Panc1 (cell line): ENCODE results near the gene HKDC1. TPM values are rescaled to one million over a fixed set of nuclear protein-coding genes. Genes with fewer than 3 reads are reported as not detected.
A peak's percentile ranks its signal among the peaks of the same experiment; 100 is the strongest.

Experiments
- ATAC-seq: fragments of 200-7000 bp; cut with Tn5 transposase; 2 replicates; pipeline ENCODE4 v1.9.1; 2020; ENCODE audit warnings: mild to moderate bottlenecking, moderate library complexity
- BruUV-seq: library from RNA; stranded (reverse); fragments of 400-500 nt; replicated peaks from 2 replicates; lab custom pipeline; 2021; lab: Mats Ljungman, UMichigan
- CTCF ChIA-PET: fragments of 300-600 bp; sonication (Branson Sonifier 250); formaldehyde crosslinking; loops from one replicate; lab custom pipeline; 2022; ENCODE audit warnings: antibody characterized with exemption; lab: Charles Lee
- POLR2A ChIA-PET: fragments of 300-600 bp; sonication (Branson Sonifier 250); formaldehyde crosslinking; loops from one replicate; lab custom pipeline; 2022; ENCODE audit warnings: antibody characterized with exemption; lab: Charles Lee
- DNase-seq: peaks from one replicate; pipeline ENCODE4 v3.0.0-alpha.2; 2010; ENCODE audit warnings: low read depth, low spot score
- H3K27ac ChIP-seq: 2 replicates; pipeline ENCODE4 v1.5.1; 2011; ENCODE audit warnings: mild to moderate bottlenecking, low read length, inconsistent platforms
- H3K27me3 ChIP-seq: fragments of 200-500 bp; sonication (Bioruptor generic); 2 replicates; pipeline ENCODE4 v1.6.0; 2014; ENCODE audit warnings: low read length, inconsistent platforms; ENCODE audit not compliant: control insufficient read depth, insufficient read depth
- H3K36me3 ChIP-seq: fragments of 200-500 bp; sonication (Bioruptor generic); 2 replicates; pipeline ENCODE4 v1.5.1; 2014; ENCODE audit warnings: inconsistent platforms, mild to moderate bottlenecking, low read length, moderate library complexity; ENCODE audit not compliant: control insufficient read depth, insufficient read depth
- H3K4me1 ChIP-seq: 2 replicates; pipeline ENCODE4 v1.5.1; 2011; ENCODE audit warnings: inconsistent platforms, mild to moderate bottlenecking, low read length, moderate library complexity; ENCODE audit not compliant: control insufficient read depth, insufficient read depth
- H3K4me3 ChIP-seq, 2 experiments: 2 replicates each; pipeline ENCODE4 v1.5.1; 2011 to 2012; ENCODE audit warnings: low read depth in 2 of 2, low read length in 2 of 2, mild to moderate bottlenecking in 2 of 2, inconsistent platforms in 1 of 2, moderate library complexity in 1 of 2
- H3K9me3 ChIP-seq: fragments of 200-500 bp; sonication (Bioruptor generic); 2 replicates; pipeline ENCODE4 v1.5.1; 2014; ENCODE audit warnings: low read depth, mild to moderate bottlenecking, inconsistent platforms, low read length, moderate library complexity; ENCODE audit not compliant: control insufficient read depth, insufficient read depth
- POLR2AphosphoS5 ChIP-seq: IDR thresholded peaks from 2 replicates; pipeline ENCODE4 v1.6.1; 2012; ENCODE audit warnings: mild to moderate bottlenecking, low read depth, low read length, moderate library complexity
- SIN3A ChIP-seq: IDR thresholded peaks from 2 replicates; pipeline ENCODE4 v1.6.1; 2012; ENCODE audit warnings: low read depth, mild to moderate bottlenecking, low read length, moderate library complexity, borderline replicate concordance; ENCODE audit not compliant: insufficient read depth
- TCF7L2 ChIP-seq: IDR thresholded peaks from 2 replicates; pipeline ENCODE4 v1.6.1; 2011; ENCODE audit warnings: mild to moderate bottlenecking, low read depth, low read length, inconsistent platforms
- in situ Hi-C: cut with HindIII; loops from 2 replicates; pipeline ENCODE4 v1.10.0; 2016; ENCODE audit warnings: low sequenced_read_pairs, low pct_unique_long_range_greater_than_20kb
- intact Hi-C: fragments of 100-400 bp; cut with micrococcal nuclease; formaldehyde crosslinking; loops from one replicate; pipeline ENCODE4 v1.10.0; 2022; ENCODE audit not compliant: unreplicated experiment
- total RNA-seq: library from RNA; stranded (reverse); gene quantifications from one replicate; pipeline ENCODE4 v1.2.1, GENCODE V29; 2021; ENCODE audit not compliant: unreplicated experiment
- TF ChIP-seq, protein P1 (sequence below), 2 experiments: IDR thresholded peaks; 2 replicates each; pipeline ENCODE4 v1.6.1; 2011 to 2012; ENCODE audit warnings: low read depth in 2 of 2, control low read depth in 1 of 2, low read length in 1 of 2, mild to moderate bottlenecking in 1 of 2, moderate library complexity in 1 of 2; ENCODE audit not compliant: insufficient read depth in 1 of 2
- TF ChIP-seq, protein P2 (sequence below): fragments of 450-650 bp; IDR thresholded peaks from 2 replicates; pipeline ENCODE4 v1.5.1; 2017; ENCODE audit warnings: mild to moderate bottlenecking

Gene HKDC1
- total RNA-seq, 1 experiment from 2014 or later = 1.1 TPM

DNA sequence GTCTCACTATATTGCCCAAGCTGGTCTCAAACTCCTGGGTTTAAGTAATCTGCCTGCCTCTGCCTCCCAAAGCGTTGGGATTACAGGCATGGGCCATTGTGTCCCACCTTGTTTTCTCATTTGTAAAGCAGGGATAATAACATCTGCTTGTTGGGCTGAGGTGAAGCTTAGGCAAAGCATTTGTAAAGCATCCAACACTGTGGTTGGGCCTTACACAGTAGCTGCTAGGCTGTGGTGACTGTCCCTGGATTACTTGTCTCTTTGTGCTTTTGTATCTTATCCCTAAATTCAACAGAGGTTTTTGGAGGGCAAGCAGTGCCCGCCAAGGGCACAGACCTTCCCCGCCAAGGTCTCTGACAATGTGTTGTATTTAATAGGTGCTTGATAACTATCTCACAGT is 14.3 kb downstream of the HKDC1 start:
- ATAC-seq (no peak), DNase-seq (no peak)
- BruUV-seq = no TSS peak
- TF ChIP-seq TCF7L2 = no peak
- TF ChIP-seq SIN3A = no peak
- no peak for TF ChIP-seq POLR2AphosphoS5
- TF ChIP-seq, protein P1, sequence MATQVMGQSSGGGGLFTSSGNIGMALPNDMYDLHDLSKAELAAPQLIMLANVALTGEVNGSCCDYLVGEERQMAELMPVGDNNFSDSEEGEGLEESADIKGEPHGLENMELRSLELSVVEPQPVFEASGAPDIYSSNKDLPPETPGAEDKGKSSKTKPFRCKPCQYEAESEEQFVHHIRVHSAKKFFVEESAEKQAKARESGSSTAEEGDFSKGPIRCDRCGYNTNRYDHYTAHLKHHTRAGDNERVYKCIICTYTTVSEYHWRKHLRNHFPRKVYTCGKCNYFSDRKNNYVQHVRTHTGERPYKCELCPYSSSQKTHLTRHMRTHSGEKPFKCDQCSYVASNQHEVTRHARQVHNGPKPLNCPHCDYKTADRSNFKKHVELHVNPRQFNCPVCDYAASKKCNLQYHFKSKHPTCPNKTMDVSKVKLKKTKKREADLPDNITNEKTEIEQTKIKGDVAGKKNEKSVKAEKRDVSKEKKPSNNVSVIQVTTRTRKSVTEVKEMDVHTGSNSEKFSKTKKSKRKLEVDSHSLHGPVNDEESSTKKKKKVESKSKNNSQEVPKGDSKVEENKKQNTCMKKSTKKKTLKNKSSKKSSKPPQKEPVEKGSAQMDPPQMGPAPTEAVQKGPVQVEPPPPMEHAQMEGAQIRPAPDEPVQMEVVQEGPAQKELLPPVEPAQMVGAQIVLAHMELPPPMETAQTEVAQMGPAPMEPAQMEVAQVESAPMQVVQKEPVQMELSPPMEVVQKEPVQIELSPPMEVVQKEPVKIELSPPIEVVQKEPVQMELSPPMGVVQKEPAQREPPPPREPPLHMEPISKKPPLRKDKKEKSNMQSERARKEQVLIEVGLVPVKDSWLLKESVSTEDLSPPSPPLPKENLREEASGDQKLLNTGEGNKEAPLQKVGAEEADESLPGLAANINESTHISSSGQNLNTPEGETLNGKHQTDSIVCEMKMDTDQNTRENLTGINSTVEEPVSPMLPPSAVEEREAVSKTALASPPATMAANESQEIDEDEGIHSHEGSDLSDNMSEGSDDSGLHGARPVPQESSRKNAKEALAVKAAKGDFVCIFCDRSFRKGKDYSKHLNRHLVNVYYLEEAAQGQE (IDR thresholded peaks at IDR 0.05; ENCODE audit: insufficient read depth in 1 of 2, low read depth in 2 of 2, low read length in 1 of 2) = no peak
- TF ChIP-seq, protein P2, sequence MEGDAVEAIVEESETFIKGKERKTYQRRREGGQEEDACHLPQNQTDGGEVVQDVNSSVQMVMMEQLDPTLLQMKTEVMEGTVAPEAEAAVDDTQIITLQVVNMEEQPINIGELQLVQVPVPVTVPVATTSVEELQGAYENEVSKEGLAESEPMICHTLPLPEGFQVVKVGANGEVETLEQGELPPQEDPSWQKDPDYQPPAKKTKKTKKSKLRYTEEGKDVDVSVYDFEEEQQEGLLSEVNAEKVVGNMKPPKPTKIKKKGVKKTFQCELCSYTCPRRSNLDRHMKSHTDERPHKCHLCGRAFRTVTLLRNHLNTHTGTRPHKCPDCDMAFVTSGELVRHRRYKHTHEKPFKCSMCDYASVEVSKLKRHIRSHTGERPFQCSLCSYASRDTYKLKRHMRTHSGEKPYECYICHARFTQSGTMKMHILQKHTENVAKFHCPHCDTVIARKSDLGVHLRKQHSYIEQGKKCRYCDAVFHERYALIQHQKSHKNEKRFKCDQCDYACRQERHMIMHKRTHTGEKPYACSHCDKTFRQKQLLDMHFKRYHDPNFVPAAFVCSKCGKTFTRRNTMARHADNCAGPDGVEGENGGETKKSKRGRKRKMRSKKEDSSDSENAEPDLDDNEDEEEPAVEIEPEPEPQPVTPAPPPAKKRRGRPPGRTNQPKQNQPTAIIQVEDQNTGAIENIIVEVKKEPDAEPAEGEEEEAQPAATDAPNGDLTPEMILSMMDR = no peak
- in situ Hi-C loops (no loop called here), intact Hi-C loops (loop anchor here (10.0 kb wide), 1 partner anchor 400 kb away; the partner anchor contains the start of gene FAM241B)
- CTCF ChIA-PET = no interaction called here
- no peak overlapping the region for H3K27ac ChIP-seq
- no peaks in the 10 kb centered on the region for H3K36me3 ChIP-seq
- POLR2A ChIA-PET = no interaction called here
- no peaks in the 10 kb centered on the region for H3K9me3 ChIP-seq
- H3K4me1 ChIP-seq = 0 out of 2 replicates have a peak, but pooled peaks cover 5% of the 10 kb centered on the region
- H3K27me3 ChIP-seq = no peaks in the 10 kb centered on the region
- H3K4me3 ChIP-seq = no peak overlapping the region

DNA sequence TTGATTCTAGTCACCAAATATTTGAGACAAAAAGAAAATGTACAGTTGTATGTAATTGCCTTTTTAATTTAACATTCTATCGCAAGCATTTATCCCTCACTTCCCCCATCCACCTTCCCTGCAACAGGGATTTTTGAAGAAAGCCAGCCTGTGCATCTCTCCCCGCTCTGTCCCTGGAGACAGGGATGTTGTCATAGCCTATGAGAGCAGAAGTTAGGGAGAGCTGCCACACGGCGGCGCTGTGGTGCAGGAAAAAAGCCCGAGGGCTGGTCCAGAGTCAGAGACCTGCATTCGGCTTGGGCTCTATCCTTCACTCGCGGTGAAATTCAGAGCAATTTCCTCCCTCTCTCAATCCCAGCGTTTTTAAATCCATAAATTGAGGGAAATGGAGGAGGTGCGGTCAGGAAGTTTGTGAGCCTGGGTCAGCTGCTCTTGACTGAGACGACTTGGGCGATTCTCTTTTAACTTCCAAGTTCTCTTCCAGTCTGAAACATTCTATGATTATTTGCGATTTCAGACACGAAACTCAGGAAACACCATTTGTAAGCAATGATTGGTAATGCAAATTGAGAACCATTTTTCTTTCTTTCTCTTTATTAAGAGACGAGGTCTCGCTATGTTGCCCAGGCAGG is 17.5 kb downstream of the HKDC1 start:
- Histone ChIP-seq H3K4me3 (no peak overlapping the region), H3K27me3 (no peaks in the 10 kb centered on the region), H3K36me3 (no peaks in the 10 kb centered on the region), H3K9me3 (no peaks in the 10 kb centered on the region), H3K27ac (no peak overlapping the region), H3K4me1 (0 out of 2 replicates have a peak, but pooled peaks cover under 1% of the 10 kb centered on the region)
- POLR2A ChIA-PET = no interaction called here
- DNase-seq (peak; percentile 61), ATAC-seq (peak; percentile 98)
- intact Hi-C loops (loop anchor here (1.0 to 10.0 kb wide), 3 partner anchors 90 to 397 kb away; partner anchors contain the start of gene FAM241B), in situ Hi-C loops (no loop called here)
- CTCF ChIA-PET = interaction anchor here (1.0 kb wide), 1 partner anchor 171 kb away, joined by 3 read pairs; no protein-coding TSS in a partner anchor
- no peak for TF ChIP-seq POLR2AphosphoS5
- TF ChIP-seq SIN3A = no peak
- TF ChIP-seq, protein P1 (IDR thresholded peaks at IDR 0.05; ENCODE audit: insufficient read depth in 1 of 2, low read depth in 2 of 2, low read length in 1 of 2) = no peak
- TF ChIP-seq TCF7L2 = no peak
- TF ChIP-seq, protein P2 = peak; percentile 98
- BruUV-seq = no TSS peak
